Prostate gland (tissue), 2 donors: Measurements from ENCODE around the gene CAND1. TPM values are rescaled to one million over a fixed set of nuclear protein-coding genes. Genes with fewer than 3 reads are reported as not detected.
"Not testable (repeated sequence)": the region's sequence is repeated elsewhere in the genome, so short reads cannot be mapped to it uniquely, and the experiment has no call there.

ENCODE experiments used
- DNase-seq: peaks from one replicate; pipeline ENCODE4 v3.0.0-alpha.2; 2019; ENCODE audit warnings: low spot score
- H3K27ac ChIP-seq, 2 donors: fragments of 200-600 bp; sonication (generic); 2 replicates each; pipeline ENCODE4 v1.5.1; 2017 to 2019
- H3K27me3 ChIP-seq: fragments of 200-600 bp; sonication (generic); replicated peaks from 2 replicates; pipeline ENCODE4 v1.5.1; 2019; ENCODE audit not compliant: insufficient read depth
- H3K36me3 ChIP-seq, 2 donors: fragments of 200-600 bp; sonication (generic); 1 replicate in 1 of 2; 2 replicates in 1 of 2; pipeline versions ENCODE4 v1.5.1 to v1.8.1; 2017 to 2019
- H3K4me1 ChIP-seq: fragments of 200-600 bp; sonication (generic); replicated peaks from 2 replicates; pipeline ENCODE4 v1.5.1; 2019
- H3K4me3 ChIP-seq, 2 donors: fragments of 200-600 bp; sonication (generic); 2 replicates each; pipeline ENCODE4 v1.5.1; 2017 to 2019
- H3K9me3 ChIP-seq: fragments of 200-600 bp; sonication (generic); 2 replicates; pipeline ENCODE4 v1.5.1; 2017
- CTCF ChIP-seq, 4 experiments: fragments of 200-600 bp in 2 of 4; fragments of 450-650 bp in 2 of 4; sonication (generic) in 2 of 4; IDR thresholded peaks; 1 replicate in 3 of 4; 2 replicates in 1 of 4; pipeline ENCODE4 v1.5.1; 2016 to 2019; ENCODE audit warnings: antibody characterized with exemption in 4 of 4, mild to moderate bottlenecking in 2 of 4, moderate library complexity in 2 of 4
- POLR2A ChIP-seq: fragments of 450-650 bp; IDR thresholded peaks from one replicate; pipeline ENCODE4 v1.6.1; 2016; ENCODE audit warnings: antibody characterized with exemption, mild to moderate bottlenecking
- POLR2AphosphoS5 ChIP-seq: sonication (generic); formaldehyde crosslinking; IDR thresholded peaks from one replicate; pipeline ENCODE4 v1.6.1; 2017; ENCODE audit warnings: antibody characterized with exemption
- whole genome bisulfite sequencing: methylation state at CpG from one replicate; pipeline ENCODE4 v1.1.5; 2018; 5-methylcytosine and 5-hydroxymethylcytosine counted together
- intact Hi-C: fragments of 100-400 bp; cut with DNase I; formaldehyde crosslinking; loops from one replicate; pipeline ENCODE4 v1.14.2; 2022
- total RNA-seq, 2 donors: library from RNA; depleted of rRNA; stranded (reverse); fragments of >200 nt; gene quantifications; one replicate each; pipeline ENCODE4 v1.1.0, GENCODE V29; 2016

Gene CAND1
- total RNA-seq, 2 donors from 2014 or later: 65.1 to 118 TPM

- no peaks in the 10 kb centered on the region for H3K4me1 ChIP-seq
- no peak for DNase-seq
- no peaks in the 10 kb centered on the region for H3K27me3 ChIP-seq
- TF ChIP-seq CTCF (IDR thresholded peaks at IDR 0.05) (no peak), POLR2AphosphoS5 (no peak), POLR2A (no peak)
- H3K4me3 ChIP-seq: no peak overlapping the region
- no peak overlapping the region for H3K27ac ChIP-seq
- intact Hi-C loops: no loop called here
- H3K9me3 ChIP-seq: no peaks in the 10 kb centered on the region
- no peaks in the 10 kb centered on the region for H3K36me3 ChIP-seq
These were observed 62.7 kb downstream of the CAND1 start for GRCh38 chr12:67331828-67332227.

GRCh38 chr12:67333649-67334048 lies 64.5 kb downstream of the CAND1 start:
- Histone ChIP-seq H3K4me3 (no peak overlapping the region), H3K36me3 (no peaks in the 10 kb centered on the region), H3K9me3 (no peaks in the 10 kb centered on the region), H3K27me3 (no peaks in the 10 kb centered on the region), H3K27ac (no peak overlapping the region), H3K4me1 (no peaks in the 10 kb centered on the region)
- TF ChIP-seq POLR2A (no peak), POLR2AphosphoS5 (no peak), CTCF (IDR thresholded peaks at IDR 0.05) (no peak)
- 91% methylated on average over 1 of the region's 1 CpG for WGBS
- intact Hi-C loops: no loop called here
- DNase-seq: no peak

- H3K4me1 ChIP-seq: no peaks in the 10 kb centered on the region
These were observed 69.3 kb downstream of the CAND1 start for GRCh38 chr12:67338426-67338825.

GRCh38 chr12:67339530-67339929 lies 70.4 kb downstream of the CAND1 start:
- H3K4me3 ChIP-seq: no peak overlapping the region
- intact Hi-C loops: no loop called here
- no peak overlapping the region for H3K27ac ChIP-seq
- WGBS: 96% methylated on average over 1 of the region's 1 CpG
- H3K36me3 ChIP-seq: no peaks in the 10 kb centered on the region
- no peak for TF ChIP-seq POLR2AphosphoS5
- no peak for TF ChIP-seq POLR2A
- no peak for TF ChIP-seq CTCF (IDR thresholded peaks at IDR 0.05)
- H3K4me1 ChIP-seq: no peaks in the 10 kb centered on the region
- DNase-seq: no peak
- no peaks in the 10 kb centered on the region for H3K27me3 ChIP-seq
- no peaks in the 10 kb centered on the region for H3K9me3 ChIP-seq

More at GRCh38 chr12:67338426-67338825, 69.3 kb downstream of the CAND1 start:
- intact Hi-C loops: no loop called here
- DNase-seq: no peak
- H3K9me3 ChIP-seq: no peaks in the 10 kb centered on the region
- no peak overlapping the region for H3K4me3 ChIP-seq
- TF ChIP-seq CTCF (IDR thresholded peaks at IDR 0.05): no peak
- no peak for TF ChIP-seq POLR2A
- no peak for TF ChIP-seq POLR2AphosphoS5
- H3K27me3 ChIP-seq: no peaks in the 10 kb centered on the region
- no peak overlapping the region for H3K27ac ChIP-seq
- no peaks in the 10 kb centered on the region for H3K36me3 ChIP-seq

- not testable (repeated sequence) for H3K9me3 ChIP-seq, H3K36me3 ChIP-seq
- 85% methylated on average over 14 of the region's 14 CpGs for WGBS
These were observed 71.9 kb downstream of the CAND1 start for GRCh38 chr12:67341086-67341485.

More at GRCh38 chr12:67341086-67341485, 71.9 kb downstream of the CAND1 start:
- H3K27me3 ChIP-seq, intact Hi-C loops, H3K4me3 ChIP-seq, DNase-seq, H3K4me1 ChIP-seq, H3K27ac ChIP-seq: not testable (repeated sequence)
